NCI-H2196 (cell line): ENCODE measurements around the gene RPL7A.

ENCODE experiments used
- DNase-seq: peaks from one replicate; lab custom pipeline; 2025; ENCODE audit not compliant: unreplicated experiment; lab: John Stamatoyannopoulos, UW

The RPL7A gene

GRCh38 chr9:133347515-133347984, 468 bp upstream of the RPL7A start:
- DNase-seq, result no peak

GRCh38 chr9:133348718-133349573, 928 bp downstream of the RPL7A start:
- no peak for DNase-seq

GRCh38 chr9:133349965-133350616, 2.1 kb downstream of the RPL7A start:
- no peak for DNase-seq

- no peak for DNase-seq
Observed at GRCh38 chr9:133351526-133351907, 3.5 kb downstream of the RPL7A start.

GRCh38 chr9:133351908-133352634, 4.1 kb downstream of the RPL7A start:
- DNase-seq, result no peak

- no peak for DNase-seq
Observed at GRCh38 chr9:133352635-133353340, 4.8 kb downstream of the RPL7A start.

GRCh38 chr9:133353548-133353947, 5.5 kb downstream of the RPL7A start:
- no peak for DNase-seq

- no peak for DNase-seq
Observed at GRCh38 chr9:133354766-133355165, 6.7 kb downstream of the RPL7A start.

- DNase-seq, result no peak
Observed at GRCh38 chr9:133355881-133356357, 7.9 kb downstream of the RPL7A start.

- DNase-seq, result peak; percentile 88
Observed at GRCh38 chr9:133356391-133357091, 8.5 kb downstream of the RPL7A start, which contains the start of the genes SURF1 and SURF2. Gene SURF1, minus strand, starts transcription at chr9:133356487. Its CDS starts 34 bp downstream, at chr9:133356453. Gene SURF2, plus strand, starts transcription at chr9:133356550. Its CDS starts 43 bp downstream, at chr9:133356593.

GRCh38 chr9:133357656-133358055, 9.6 kb downstream of the RPL7A start:
- no peak for DNase-seq

- DNase-seq, result peak; percentile 22
Observed at GRCh38 chr9:133359399-133360175, 11.6 kb downstream of the RPL7A start.

GRCh38 chr9:133360400-133361393, 12.7 kb downstream of the RPL7A start:
- DNase-seq, result no peak

GRCh38 chr9:133361507-133362092, 13.6 kb downstream of the RPL7A start:
- DNase-seq, result no peak

GRCh38 chr9:133362359-133363044, 14.5 kb downstream of the RPL7A start:
- peak; percentile 8 for DNase-seq

- DNase-seq, result no peak
Observed at GRCh38 chr9:133366435-133366834, 18.4 kb downstream of the RPL7A start.

GRCh38 chr9:133367221-133367620, 19.2 kb downstream of the RPL7A start:
- no peak for DNase-seq
